SKM-1 treated with dmso at 0.1 percent for 144 hours (cell line): Measurements from ENCODE around the gene RNF121.

Experiments
- DNase-seq: peaks from one replicate; lab custom pipeline; 2025; ENCODE audit not compliant: unreplicated experiment; lab: John Stamatoyannopoulos, UW

RNF121 gene

GRCh38 chr11:72004515-72005346 lies 75.9 kb downstream of the RNF121 start:
- no peak for DNase-seq

- no peak for DNase-seq
Measured at GRCh38 chr11:72005347-72006260, 76.8 kb downstream of the RNF121 start.

- no peak for DNase-seq
Measured at GRCh38 chr11:72006309-72007088, 77.7 kb downstream of the RNF121 start.

GRCh38 chr11:72007089-72007476 lies 78.2 kb downstream of the RNF121 start:
- DNase-seq: no peak

GRCh38 chr11:72007587-72007986 lies 78.7 kb downstream of the RNF121 start:
- no peak for DNase-seq

GRCh38 chr11:72008728-72009127 lies 79.9 kb downstream of the RNF121 start:
- no peak for DNase-seq

- no peak for DNase-seq
Measured at GRCh38 chr11:72009156-72009555, 80.3 kb downstream of the RNF121 start.

- DNase-seq: no peak
Measured at GRCh38 chr11:72010529-72011233, 81.8 kb downstream of the RNF121 start.

- DNase-seq: no peak
Measured at GRCh38 chr11:72012091-72012630, 83.3 kb downstream of the RNF121 start.

- DNase-seq: no peak
Measured at GRCh38 chr11:72012897-72013721, 84.3 kb downstream of the RNF121 start.

GRCh38 chr11:72013765-72014711 lies 85.2 kb downstream of the RNF121 start:
- no peak for DNase-seq

- DNase-seq: no peak
Measured at GRCh38 chr11:72014761-72015320, 86.0 kb downstream of the RNF121 start.

GRCh38 chr11:72015511-72016061 lies 86.7 kb downstream of the RNF121 start:
- no peak for DNase-seq

GRCh38 chr11:72018171-72018570 lies 89.3 kb downstream of the RNF121 start:
- no peak for DNase-seq

GRCh38 chr11:72023335-72023734 lies 94.5 kb downstream of the RNF121 start:
- DNase-seq: no peak

GRCh38 chr11:72024069-72024754 lies 95.4 kb downstream of the RNF121 start:
- DNase-seq: no peak

GRCh38 chr11:72026090-72026489 lies 97.2 kb downstream of the RNF121 start:
- no peak for DNase-seq
